ENCODE data around the gene LPP. TPM values are rescaled to one million over a fixed set of nuclear protein-coding genes. Genes with fewer than 3 reads are reported as not detected.
A peak's percentile ranks its signal among the peaks of the same experiment; 100 is the strongest.

The LPP gene
- total and polyA plus RNA-seq, 2 of the 4 experiments (the other 2 are of a cell fraction), result 16.0 to 130 TPM

- TF ChIP-seq, protein P1, sequence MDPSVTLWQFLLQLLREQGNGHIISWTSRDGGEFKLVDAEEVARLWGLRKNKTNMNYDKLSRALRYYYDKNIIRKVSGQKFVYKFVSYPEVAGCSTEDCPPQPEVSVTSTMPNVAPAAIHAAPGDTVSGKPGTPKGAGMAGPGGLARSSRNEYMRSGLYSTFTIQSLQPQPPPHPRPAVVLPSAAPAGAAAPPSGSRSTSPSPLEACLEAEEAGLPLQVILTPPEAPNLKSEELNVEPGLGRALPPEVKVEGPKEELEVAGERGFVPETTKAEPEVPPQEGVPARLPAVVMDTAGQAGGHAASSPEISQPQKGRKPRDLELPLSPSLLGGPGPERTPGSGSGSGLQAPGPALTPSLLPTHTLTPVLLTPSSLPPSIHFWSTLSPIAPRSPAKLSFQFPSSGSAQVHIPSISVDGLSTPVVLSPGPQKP (IDR thresholded peaks at IDR 0.05; ENCODE audit: borderline replicate concordance, low read depth, low read length), result no peak
Observed at GRCh38 chr3:188108703-188109412, 45.1 kb upstream of the LPP start (continued).

GRCh38 chr3:188111002-188111584 is 42.9 kb upstream of the LPP start:
- no peaks in the 10 kb centered on the region for H4K20me1 ChIP-seq (ENCODE audit: insufficient read depth, low read length)
- H3K9me1 ChIP-seq (ENCODE audit: insufficient read depth, low read length), result no peaks in the 10 kb centered on the region
- H3K4me1 ChIP-seq (ENCODE audit: control insufficient read depth, insufficient read depth, low read length), result no peaks in the 10 kb centered on the region
- H2AFZ ChIP-seq (replicated peaks; ENCODE audit: low read length, poor library complexity), result no peak overlapping the region
- H2BK20ac ChIP-seq (ENCODE audit: low read depth, low read length), result no peak overlapping the region
- H2AK9ac ChIP-seq (replicated peaks; ENCODE audit: low read depth, low read length, poor library complexity), result no peak overlapping the region
- H4K5ac ChIP-seq (ENCODE audit: low read depth, low read length), result no peak overlapping the region
- no peaks in the 10 kb centered on the region for H3K36me3 ChIP-seq (ENCODE audit: control insufficient read depth, insufficient read depth, low read length)
- POLR2A ChIA-PET (ENCODE audit: unreplicated experiment), result no interaction called here
- H2BK5ac ChIP-seq (ENCODE audit: low read depth, low read length, poor library complexity, severe bottlenecking), result no peak overlapping the region
- no peak overlapping the region for H2BK120ac ChIP-seq (ENCODE audit: low read depth, low read length)
- ATAC-seq (ENCODE audit: low read depth) (no peak), DNase-seq (no peak)
- H3K23ac ChIP-seq (ENCODE audit: low read depth, low read length), result 0 out of 2 replicates have a peak overlapping the region, but pooled peaks have one; percentile 11
- intact Hi-C loops (cut with micrococcal nuclease) (no loop called here), in situ Hi-C loops (cut with MboI; ENCODE audit: low sequenced_read_pairs) (no loop called here), dilution Hi-C loops (cut with HindIII; ENCODE audit: low sequenced_read_pairs, unreplicated experiment) (no loop called here)
- BruUV-seq (replicated peaks), result no TSS peak
- no peak overlapping the region for H3K56ac ChIP-seq (ENCODE audit: extremely low read depth, insufficient read depth, low read length)
- H4K91ac ChIP-seq (ENCODE audit: insufficient read depth, low read depth, low read length), result no peak overlapping the region
- H2AK5ac ChIP-seq (ENCODE audit: low read depth, low read length), result no peak overlapping the region
- no peak overlapping the region for H3K4me2 ChIP-seq (ENCODE audit: low read depth, low read length)
- no peaks in the 10 kb centered on the region for H3K79me1 ChIP-seq (ENCODE audit: low read depth in 1 of 2, low read length in 2 of 2)
- H3K27me3 ChIP-seq (ENCODE audit: control insufficient read depth, insufficient read depth, low read length), result peaks cover 2% of the 10 kb centered on the region
- no CpG with 5 or more reads among the region's 2 CpGs for WGBS, 2 experiments (ENCODE audit: extremely low coverage in 2 of 2, insufficient read length in 1 of 2)
- no peak overlapping the region for H3K18ac ChIP-seq (ENCODE audit: low read depth, low read length)
- H3K4me3 ChIP-seq (ENCODE audit: insufficient read depth, low read depth, low read length), result no peak overlapping the region
- H3K9me3 ChIP-seq (ENCODE audit: control insufficient read depth, insufficient read depth, low read length), result no peaks in the 10 kb centered on the region
- H4K8ac ChIP-seq (ENCODE audit: low read depth in 2 of 2, low read length in 2 of 2), result no peak overlapping the region
- CTCF ChIA-PET, result no interaction called here
- H3K9ac ChIP-seq (ENCODE audit: low read depth, low read length), result no peak overlapping the region
- H2BK15ac ChIP-seq (ENCODE audit: low read depth, low read length), result no peak overlapping the region
- H3K27ac ChIP-seq (ENCODE audit: insufficient read depth, low read length), result no peak overlapping the region
- H3K14ac ChIP-seq (replicated peaks; ENCODE audit: low read depth, low read length), result no peak overlapping the region
- TF ChIP-seq FOS (IDR thresholded peaks at IDR 0.05; ENCODE audit: low read depth, low read length), result no peak
- no peak for TF ChIP-seq RCOR1 (IDR thresholded peaks at IDR 0.05; ENCODE audit: insufficient replicate concordance, low read length)
- TF ChIP-seq CHD1 (IDR thresholded peaks at IDR 0.05; ENCODE audit: low read depth, low read length), result no peak
- H3K4ac ChIP-seq (ENCODE audit: low read depth, low read length), result no peak overlapping the region
